Esophagus muscularis mucosa (tissue), 4 donors: ENCODE data around the gene CEP112. TPM values are rescaled to one million over a fixed set of nuclear protein-coding genes. Genes with fewer than 3 reads are reported as not detected.

Source experiments
- DNase-seq: peaks from one replicate; pipeline ENCODE4 v3.0.0-alpha.2; 2017; ENCODE audit errors: extremely low spot score
- H3K27ac ChIP-seq, 4 donors: fragments of 200-600 bp; sonication (generic); replicated peaks in 1 of 4; 1 replicate in 3 of 4; 2 replicates in 1 of 4; pipeline ENCODE4 v1.5.1; 2016 to 2019; ENCODE audit warnings: mild to moderate bottlenecking in 1 of 4
- H3K27me3 ChIP-seq, 4 donors: fragments of 200-600 bp; sonication (generic); one replicate each; pipeline versions ENCODE4 v1.5.1 to v1.6.0; 2016 to 2019
- H3K36me3 ChIP-seq, 4 donors: fragments of 200-600 bp; sonication (generic); one replicate each; pipeline ENCODE4 v1.5.1; 2016 to 2019
- H3K4me1 ChIP-seq, 4 donors: fragments of 200-600 bp; sonication (generic); one replicate each; pipeline ENCODE4 v1.5.1; 2016 to 2019
- H3K4me3 ChIP-seq, 4 donors: fragments of 200-600 bp; sonication (generic); 1 replicate in 2 of 4; 2 replicates in 2 of 4; pipeline ENCODE4 v1.5.1; 2016 to 2019; ENCODE audit warnings: mild to moderate bottlenecking in 4 of 4, moderate library complexity in 1 of 4
- H3K9me3 ChIP-seq, 4 donors: fragments of 200-600 bp; sonication (generic); 1 replicate in 3 of 4; 2 replicates in 1 of 4; pipeline ENCODE4 v1.5.1; 2016 to 2019
- EP300 ChIP-seq: sonication (generic); formaldehyde crosslinking; IDR thresholded peaks from one replicate; pipeline ENCODE4 v1.6.1; 2017; ENCODE audit warnings: antibody characterized with exemption
- POLR2A ChIP-seq: fragments of 450-650 bp; IDR thresholded peaks from one replicate; pipeline ENCODE4 v1.6.1; 2017; ENCODE audit warnings: antibody characterized with exemption, moderate library complexity, mild to moderate bottlenecking, low read depth
- POLR2AphosphoS5 ChIP-seq, 2 donors: sonication (generic); formaldehyde crosslinking; IDR thresholded peaks; one replicate each; pipeline ENCODE4 v1.6.1; 2017; ENCODE audit warnings: antibody characterized with exemption in 2 of 2
- WGBS: methylation state at CpG from one replicate; pipeline ENCODE4 v1.1.5; 2018; 5-methylcytosine and 5-hydroxymethylcytosine counted together
- intact Hi-C: fragments of 100-400 bp; cut with DNase I; formaldehyde crosslinking; loops from one replicate; pipeline ENCODE4 v1.15.1; 2023
- total RNA-seq, 4 donors: library from RNA; depleted of rRNA; stranded (reverse); fragments of >200 nt; gene quantifications; one replicate each; pipeline versions ENCODE4 v1.1.0 to v1.2.1, GENCODE V29; 2016
- TF ChIP-seq, protein P1 (sequence below), 3 experiments: fragments of 200-600 bp in 2 of 3; fragments of 450-650 bp in 1 of 3; sonication (generic) in 2 of 3; IDR thresholded peaks; one replicate each; pipeline ENCODE4 v1.5.1; 2017 to 2019; ENCODE audit warnings: antibody characterized with exemption in 3 of 3, mild to moderate bottlenecking in 2 of 3, moderate library complexity in 1 of 3

Gene CEP112
- total RNA-seq, 4 donors from 2014 or later = 17.0 to 24.7 (median 23.2) TPM

DNA sequence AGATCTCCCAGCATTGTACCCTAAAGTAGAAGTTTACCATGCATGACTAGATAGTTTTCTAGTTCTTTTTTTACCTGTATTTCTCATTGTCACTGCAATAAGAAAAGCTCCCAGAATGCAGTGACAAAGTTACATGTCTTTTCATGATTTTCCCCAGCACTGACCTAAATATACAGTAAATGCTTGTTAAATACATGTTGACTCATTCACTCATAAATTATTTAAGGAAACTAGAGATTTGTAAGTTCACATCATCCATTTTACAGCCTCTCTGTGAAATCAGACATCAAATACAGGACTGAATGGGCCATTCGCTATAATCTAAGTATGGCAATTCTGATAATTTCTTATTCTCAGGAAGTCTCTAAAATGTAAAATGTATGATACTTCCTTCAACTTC, 371.6 kb downstream of the CEP112 start:
- no peaks in the 10 kb centered on the region for H3K4me1 ChIP-seq
- intact Hi-C loops = no loop called here

DNA sequence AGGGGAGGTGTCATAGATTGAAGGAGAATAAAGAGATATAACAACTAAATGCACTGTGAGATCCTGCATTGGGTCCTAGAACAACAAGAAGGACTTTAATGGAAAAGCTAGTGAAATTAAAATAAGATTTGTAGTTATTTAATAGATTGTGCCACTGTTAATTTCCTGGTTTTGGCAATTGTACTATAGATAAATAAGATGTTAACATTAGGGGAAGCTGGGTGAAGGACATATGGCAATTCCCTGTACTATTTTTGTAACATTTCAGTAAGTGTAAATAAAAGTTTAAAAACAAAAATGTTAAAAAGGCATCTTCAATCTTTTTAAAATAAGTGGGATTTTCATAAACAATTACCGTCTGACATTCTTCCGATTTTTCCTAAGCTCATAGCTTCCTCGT, 372.1 kb downstream of the CEP112 start:
- H3K27me3 ChIP-seq = no peaks in the 10 kb centered on the region
- TF ChIP-seq POLR2AphosphoS5 (IDR thresholded peaks at IDR 0.05) (no peak), POLR2A (no peak), EP300 (no peak)
- TF ChIP-seq, protein P1, sequence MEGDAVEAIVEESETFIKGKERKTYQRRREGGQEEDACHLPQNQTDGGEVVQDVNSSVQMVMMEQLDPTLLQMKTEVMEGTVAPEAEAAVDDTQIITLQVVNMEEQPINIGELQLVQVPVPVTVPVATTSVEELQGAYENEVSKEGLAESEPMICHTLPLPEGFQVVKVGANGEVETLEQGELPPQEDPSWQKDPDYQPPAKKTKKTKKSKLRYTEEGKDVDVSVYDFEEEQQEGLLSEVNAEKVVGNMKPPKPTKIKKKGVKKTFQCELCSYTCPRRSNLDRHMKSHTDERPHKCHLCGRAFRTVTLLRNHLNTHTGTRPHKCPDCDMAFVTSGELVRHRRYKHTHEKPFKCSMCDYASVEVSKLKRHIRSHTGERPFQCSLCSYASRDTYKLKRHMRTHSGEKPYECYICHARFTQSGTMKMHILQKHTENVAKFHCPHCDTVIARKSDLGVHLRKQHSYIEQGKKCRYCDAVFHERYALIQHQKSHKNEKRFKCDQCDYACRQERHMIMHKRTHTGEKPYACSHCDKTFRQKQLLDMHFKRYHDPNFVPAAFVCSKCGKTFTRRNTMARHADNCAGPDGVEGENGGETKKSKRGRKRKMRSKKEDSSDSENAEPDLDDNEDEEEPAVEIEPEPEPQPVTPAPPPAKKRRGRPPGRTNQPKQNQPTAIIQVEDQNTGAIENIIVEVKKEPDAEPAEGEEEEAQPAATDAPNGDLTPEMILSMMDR (IDR thresholded peaks at IDR 0.05) = no peak
- H3K27ac ChIP-seq = no peak overlapping the region
- no peak for DNase-seq
- WGBS = 58% methylated on average over 3 of the region's 3 CpGs
- no peaks in the 10 kb centered on the region for H3K4me1 ChIP-seq
- intact Hi-C loops = no loop called here
- H3K36me3 ChIP-seq = no peaks in the 10 kb centered on the region
- H3K9me3 ChIP-seq = no peaks in the 10 kb centered on the region
- no peak overlapping the region for H3K4me3 ChIP-seq

More for the DNA sequence above, 371.6 kb downstream of the CEP112 start:
- Histone ChIP-seq H3K9me3 (no peaks in the 10 kb centered on the region), H3K27me3 (no peaks in the 10 kb centered on the region), H3K4me3 (no peak overlapping the region), H3K36me3 (no peaks in the 10 kb centered on the region), H3K27ac (no peak overlapping the region)
- TF ChIP-seq, protein P1 (IDR thresholded peaks at IDR 0.05) = no peak
- TF ChIP-seq POLR2AphosphoS5 (IDR thresholded peaks at IDR 0.05) (no peak), EP300 (no peak), POLR2A (no peak)
- no peak for DNase-seq
- WGBS = 100% methylated on average over 1 of the region's 1 CpG

DNA sequence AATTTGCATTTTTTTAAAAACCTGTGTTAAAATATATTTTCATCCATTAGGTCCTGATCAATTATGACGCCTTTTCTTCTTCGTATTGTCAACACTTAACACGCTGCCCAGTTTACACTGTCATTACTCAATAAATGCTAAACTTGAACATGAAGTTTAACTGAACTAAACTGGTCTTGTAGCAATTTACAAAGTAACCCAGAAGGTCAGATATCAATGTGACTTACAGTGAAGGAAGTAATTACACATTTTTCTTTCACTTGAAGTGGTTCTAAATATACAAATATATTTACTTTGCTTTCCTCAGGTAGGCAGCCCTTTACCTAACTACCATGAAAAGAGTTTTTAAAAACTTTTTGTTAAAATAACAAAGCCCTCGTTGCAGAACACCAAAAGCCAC, 374.0 kb downstream of the CEP112 start:
- Histone ChIP-seq H3K9me3 (no peaks in the 10 kb centered on the region), H3K36me3 (no peaks in the 10 kb centered on the region), H3K4me1 (no peaks in the 10 kb centered on the region), H3K27ac (no peak overlapping the region), H3K27me3 (no peaks in the 10 kb centered on the region), H3K4me3 (no peak overlapping the region)
- intact Hi-C loops = no loop called here
- WGBS = 94% methylated on average over 4 of the region's 4 CpGs
- TF ChIP-seq POLR2AphosphoS5 (IDR thresholded peaks at IDR 0.05) (no peak), EP300 (no peak), POLR2A (no peak)
- TF ChIP-seq, protein P1 (IDR thresholded peaks at IDR 0.05) = no peak
- DNase-seq = no peak

DNA sequence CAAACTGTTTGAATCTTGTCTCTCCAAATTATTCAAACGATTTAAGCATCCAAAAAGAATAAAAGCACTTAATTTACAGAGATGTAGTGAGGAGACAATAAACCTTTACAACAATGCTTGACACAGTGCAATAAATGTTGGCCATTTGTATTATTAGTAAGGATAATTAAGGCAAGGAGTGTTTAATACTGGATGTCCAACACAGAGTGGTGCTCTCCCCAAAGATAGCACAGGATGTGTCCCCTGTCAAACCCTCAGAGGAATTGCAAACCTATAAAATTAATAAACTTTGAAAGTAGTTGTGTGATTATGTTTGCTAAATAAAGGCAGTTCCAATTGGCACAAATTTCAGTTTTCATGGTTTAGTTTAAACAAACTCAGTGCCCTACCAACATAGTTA, 377.5 kb downstream of the CEP112 start:
- TF ChIP-seq, protein P1 (IDR thresholded peaks at IDR 0.05) = no peak
- no peak for TF ChIP-seq POLR2A
- TF ChIP-seq POLR2AphosphoS5 (IDR thresholded peaks at IDR 0.05) = no peak
- TF ChIP-seq EP300 = no peak
- no peaks in the 10 kb centered on the region for H3K9me3 ChIP-seq
- WGBS = 94% methylated on average over 1 of the region's 1 CpG
- no peak overlapping the region for H3K4me3 ChIP-seq
- H3K4me1 ChIP-seq = no peaks in the 10 kb centered on the region
- H3K27ac ChIP-seq = no peak overlapping the region
- intact Hi-C loops = no loop called here
- no peaks in the 10 kb centered on the region for H3K36me3 ChIP-seq
- H3K27me3 ChIP-seq = no peaks in the 10 kb centered on the region
- no peak for DNase-seq

DNA sequence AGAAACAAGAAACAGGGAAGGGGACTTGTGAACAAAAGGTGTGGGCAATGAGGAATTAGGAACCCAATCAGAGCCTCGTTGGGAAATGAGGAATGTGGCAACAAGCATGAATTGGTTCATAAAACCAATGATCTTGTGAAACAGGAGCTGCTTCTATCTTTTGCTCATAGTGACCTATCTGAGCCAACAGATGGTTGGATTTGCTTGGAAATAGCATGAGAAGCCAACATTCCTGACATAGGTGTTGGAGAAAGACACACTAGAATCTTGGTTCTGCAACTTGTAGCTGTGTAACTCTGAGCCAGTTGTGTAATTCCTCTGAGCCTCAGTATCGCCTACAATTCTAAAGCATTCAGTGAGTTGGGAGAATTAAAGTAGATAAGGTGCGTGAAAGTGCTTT, 378.6 kb downstream of the CEP112 start:
- 84% methylated on average over 3 of the region's 3 CpGs for WGBS
- intact Hi-C loops = no loop called here

More for the DNA sequence above, 378.6 kb downstream of the CEP112 start:
- H3K4me1 ChIP-seq = no peaks in the 10 kb centered on the region
- no peak overlapping the region for H3K27ac ChIP-seq
- H3K9me3 ChIP-seq = no peaks in the 10 kb centered on the region
- TF ChIP-seq EP300 (no peak), POLR2AphosphoS5 (IDR thresholded peaks at IDR 0.05) (no peak), POLR2A (no peak)
- TF ChIP-seq, protein P1 (IDR thresholded peaks at IDR 0.05) = no peak
- no peaks in the 10 kb centered on the region for H3K27me3 ChIP-seq
- no peak overlapping the region for H3K4me3 ChIP-seq
- no peak for DNase-seq
- H3K36me3 ChIP-seq = no peaks in the 10 kb centered on the region
